Measurements from ENCODE around the gene BARX1. TPM values are rescaled to one million over a fixed set of nuclear protein-coding genes. Genes with fewer than 3 reads are reported as not detected.
"Not testable (repeated sequence)": the region's sequence is repeated elsewhere in the genome, so short reads cannot be mapped to it uniquely, and the experiment has no call there.

Gene BARX1
- total and polyA plus RNA-seq, 4 donors = 0.17 TPM; not detected in 3

DNA sequence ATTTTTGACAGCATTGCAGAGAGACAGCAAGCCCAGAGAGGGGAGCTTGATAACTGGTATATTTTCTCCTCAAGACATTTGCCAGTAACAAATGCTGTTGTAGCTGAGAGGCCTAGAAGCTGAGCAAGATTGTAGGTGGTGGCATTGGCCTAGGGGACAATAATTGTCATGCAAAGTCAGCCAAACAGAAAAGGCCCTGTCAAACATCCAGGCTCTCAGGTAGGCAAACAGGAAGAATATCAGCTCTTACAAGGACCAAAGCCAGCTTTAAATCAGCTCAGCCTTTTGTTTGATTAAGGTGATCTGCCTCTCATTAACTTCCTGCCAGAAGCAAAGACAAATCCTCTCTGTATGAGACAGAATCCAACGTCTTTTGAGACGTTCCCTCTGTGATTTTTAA, 29.7 kb upstream of the BARX1 start:
- Histone ChIP-seq H3K36me3 (ENCODE audit: control insufficient read depth, insufficient read depth, low read length) (no peaks in the 10 kb centered on the region), H3K4me3 (ENCODE audit: low read depth, low read length) (no peak overlapping the region), H3K9me3 (ENCODE audit: control insufficient read depth, insufficient read depth, low read length) (peaks cover 8% of the 10 kb centered on the region), H3K27me3 (ENCODE audit: control insufficient read depth, insufficient read depth, low read length) (no peaks in the 10 kb centered on the region), H3K4me1 (ENCODE audit: control insufficient read depth, insufficient read depth, low read length) (no peaks in the 10 kb centered on the region), H3K27ac (ENCODE audit: low read depth, low read length) (no peak overlapping the region)
- DNase-seq (ENCODE audit: low read depth in 4 of 6, low spot score in 6 of 6) = no peak
- WGBS (ENCODE audit: insufficient coverage) = 0% methylated on average over 1 of the region's 2 CpGs

DNA sequence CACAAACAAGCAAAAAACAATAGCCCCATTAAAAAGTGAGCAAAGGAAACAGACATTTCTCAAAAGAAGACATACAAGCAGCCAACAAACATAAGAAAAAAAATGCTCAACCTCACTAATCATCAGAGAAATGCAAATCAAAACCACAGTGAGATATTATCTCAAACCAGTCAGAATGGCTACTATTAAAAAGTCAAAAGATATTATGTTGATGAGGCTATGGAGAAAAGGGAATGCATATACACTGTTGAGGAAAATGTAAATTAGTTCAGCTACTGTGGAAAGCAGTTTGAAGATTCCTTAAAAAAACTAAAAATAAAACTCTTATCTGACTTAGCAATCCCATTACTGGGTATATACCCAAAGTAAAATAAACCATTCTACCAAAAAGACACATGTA, 28.7 kb upstream of the BARX1 start:
- no peak for DNase-seq (ENCODE audit: low read depth in 4 of 6, low spot score in 6 of 6)
- no peaks in the 10 kb centered on the region for H3K27me3 ChIP-seq (ENCODE audit: control insufficient read depth, insufficient read depth, low read length)
- no peak overlapping the region for H3K27ac ChIP-seq (ENCODE audit: low read depth, low read length)
- H3K9me3 ChIP-seq (ENCODE audit: control insufficient read depth, insufficient read depth, low read length) = peaks cover 8% of the 10 kb centered on the region
- no peak overlapping the region for H3K4me3 ChIP-seq (ENCODE audit: low read depth, low read length)
- no peaks in the 10 kb centered on the region for H3K36me3 ChIP-seq (ENCODE audit: control insufficient read depth, insufficient read depth, low read length)
- H3K4me1 ChIP-seq (ENCODE audit: control insufficient read depth, insufficient read depth, low read length) = no peaks in the 10 kb centered on the region

DNA sequence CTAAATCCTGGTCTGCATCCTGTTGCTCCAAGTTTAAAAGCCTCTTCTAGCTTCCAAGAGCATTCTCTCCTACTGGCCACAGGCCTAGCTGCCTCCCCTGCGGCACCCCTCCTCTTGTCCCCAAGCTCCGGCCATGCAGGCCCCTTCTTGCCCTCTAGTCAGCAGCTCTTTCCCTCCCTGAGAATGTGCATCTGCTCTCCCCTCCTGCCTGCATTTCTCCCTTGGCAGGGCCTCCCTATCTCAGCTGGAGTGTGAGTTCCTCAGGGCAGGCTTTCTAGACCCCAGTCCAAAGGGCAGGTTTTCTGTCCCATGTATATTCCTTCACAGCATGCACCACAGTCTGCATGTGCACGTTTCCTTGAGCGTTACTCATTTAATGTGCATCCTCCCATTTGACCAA, 24.6 kb upstream of the BARX1 start:
- H3K27me3 ChIP-seq (ENCODE audit: control insufficient read depth, insufficient read depth, low read length) = no peaks in the 10 kb centered on the region
- no peak overlapping the region for H3K27ac ChIP-seq (ENCODE audit: low read depth, low read length)
- no peak overlapping the region for H3K4me3 ChIP-seq (ENCODE audit: low read depth, low read length)
- 60% methylated on average over 4 of the region's 4 CpGs for WGBS (ENCODE audit: insufficient coverage)
- no peaks in the 10 kb centered on the region for H3K36me3 ChIP-seq (ENCODE audit: control insufficient read depth, insufficient read depth, low read length)
- H3K4me1 ChIP-seq (ENCODE audit: control insufficient read depth, insufficient read depth, low read length) = no peaks in the 10 kb centered on the region
- DNase-seq (ENCODE audit: low read depth in 4 of 6, low spot score in 6 of 6) = no peak
- no peaks in the 10 kb centered on the region for H3K9me3 ChIP-seq (ENCODE audit: control insufficient read depth, insufficient read depth, low read length)

DNA sequence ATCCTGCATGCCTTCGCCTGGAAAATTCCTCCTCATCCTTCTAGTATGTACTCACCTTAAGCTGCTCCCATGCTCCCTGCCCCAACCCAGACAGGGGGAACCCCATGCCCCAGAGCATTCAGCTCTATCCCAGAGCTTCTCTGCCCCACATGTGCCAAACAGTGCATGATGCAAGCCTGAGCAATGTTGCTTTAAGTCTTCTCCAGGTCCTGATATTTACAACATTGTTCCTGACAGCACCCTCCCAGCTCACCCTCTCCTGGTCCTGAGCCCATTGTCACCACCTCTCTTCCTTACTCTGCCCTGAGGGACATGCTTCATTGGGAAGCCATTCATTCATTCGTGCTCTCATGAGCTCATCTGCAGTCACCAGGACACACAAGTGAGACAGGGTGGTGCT, 23.4 kb upstream of the BARX1 start:
- H3K27me3 ChIP-seq (ENCODE audit: control insufficient read depth, insufficient read depth, low read length) = no peaks in the 10 kb centered on the region
- DNase-seq (ENCODE audit: low read depth in 4 of 6, low spot score in 6 of 6) = no peak
- no peak overlapping the region for H3K27ac ChIP-seq (ENCODE audit: low read depth, low read length)
- H3K36me3 ChIP-seq (ENCODE audit: control insufficient read depth, insufficient read depth, low read length) = no peaks in the 10 kb centered on the region
- H3K4me1 ChIP-seq (ENCODE audit: control insufficient read depth, insufficient read depth, low read length) = no peaks in the 10 kb centered on the region
- WGBS (ENCODE audit: insufficient coverage) = 77% methylated on average over 2 of the region's 2 CpGs
- no peak overlapping the region for H3K4me3 ChIP-seq (ENCODE audit: low read depth, low read length)
- no peaks in the 10 kb centered on the region for H3K9me3 ChIP-seq (ENCODE audit: control insufficient read depth, insufficient read depth, low read length)

DNA sequence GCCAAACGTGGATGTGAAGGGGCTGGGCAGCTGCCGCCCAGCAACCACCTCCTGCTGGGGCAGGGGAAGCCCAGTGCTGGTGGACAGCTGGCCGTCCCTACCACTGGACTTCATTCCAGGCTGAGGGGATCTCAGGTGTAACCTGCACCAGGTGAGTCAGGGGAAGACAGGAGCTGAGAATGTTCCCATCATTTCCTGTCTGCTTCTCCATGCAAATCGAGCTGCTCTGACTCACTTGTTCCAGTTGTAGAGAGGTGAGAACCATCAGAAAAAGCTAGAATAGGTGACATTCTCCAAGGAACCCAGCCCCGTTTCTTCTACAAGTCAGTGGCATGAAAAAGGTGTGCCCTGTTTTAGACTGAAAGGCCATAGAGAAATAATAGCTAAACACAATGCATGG, 21.8 kb upstream of the BARX1 start:
- Histone ChIP-seq H3K36me3 (ENCODE audit: control insufficient read depth, insufficient read depth, low read length) (no peaks in the 10 kb centered on the region), H3K4me3 (ENCODE audit: low read depth, low read length) (no peak overlapping the region), H3K27ac (ENCODE audit: low read depth, low read length) (no peak overlapping the region), H3K9me3 (ENCODE audit: control insufficient read depth, insufficient read depth, low read length) (no peaks in the 10 kb centered on the region), H3K27me3 (ENCODE audit: control insufficient read depth, insufficient read depth, low read length) (no peaks in the 10 kb centered on the region), H3K4me1 (ENCODE audit: control insufficient read depth, insufficient read depth, low read length) (no peaks in the 10 kb centered on the region)
- WGBS (ENCODE audit: insufficient coverage) = 84% methylated on average over 5 of the region's 5 CpGs
- DNase-seq (ENCODE audit: low read depth in 4 of 6, low spot score in 6 of 6) = no peak

DNA sequence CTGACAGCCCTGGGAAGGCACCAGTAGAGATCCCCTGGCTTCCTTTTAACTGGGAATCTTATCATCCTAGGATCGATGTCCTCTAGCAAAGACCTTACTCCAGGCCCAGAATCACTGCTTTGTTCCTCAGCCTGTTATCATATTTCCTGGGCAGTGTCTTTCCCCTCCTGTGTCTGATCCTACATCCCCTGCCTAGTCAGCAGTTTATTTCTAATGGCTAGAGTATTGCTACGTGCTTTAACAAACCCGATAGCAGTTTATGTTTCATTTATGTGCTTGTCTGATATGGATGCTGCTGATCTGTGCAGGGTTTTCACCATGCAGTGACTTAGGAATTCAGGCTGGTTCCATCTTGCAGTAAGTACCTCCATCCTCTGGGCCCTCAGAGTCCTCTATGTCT, 20.9 kb upstream of the BARX1 start:
- Histone ChIP-seq H3K9me3 (ENCODE audit: control insufficient read depth, insufficient read depth, low read length) (no peaks in the 10 kb centered on the region), H3K27me3 (ENCODE audit: control insufficient read depth, insufficient read depth, low read length) (no peaks in the 10 kb centered on the region), H3K4me3 (ENCODE audit: low read depth, low read length) (no peak overlapping the region), H3K36me3 (ENCODE audit: control insufficient read depth, insufficient read depth, low read length) (no peaks in the 10 kb centered on the region), H3K27ac (ENCODE audit: low read depth, low read length) (no peak overlapping the region), H3K4me1 (ENCODE audit: control insufficient read depth, insufficient read depth, low read length) (no peaks in the 10 kb centered on the region)
- WGBS (ENCODE audit: insufficient coverage) = 69% methylated on average over 3 of the region's 3 CpGs
- DNase-seq (ENCODE audit: low read depth in 4 of 6, low spot score in 6 of 6) = no peak

DNA sequence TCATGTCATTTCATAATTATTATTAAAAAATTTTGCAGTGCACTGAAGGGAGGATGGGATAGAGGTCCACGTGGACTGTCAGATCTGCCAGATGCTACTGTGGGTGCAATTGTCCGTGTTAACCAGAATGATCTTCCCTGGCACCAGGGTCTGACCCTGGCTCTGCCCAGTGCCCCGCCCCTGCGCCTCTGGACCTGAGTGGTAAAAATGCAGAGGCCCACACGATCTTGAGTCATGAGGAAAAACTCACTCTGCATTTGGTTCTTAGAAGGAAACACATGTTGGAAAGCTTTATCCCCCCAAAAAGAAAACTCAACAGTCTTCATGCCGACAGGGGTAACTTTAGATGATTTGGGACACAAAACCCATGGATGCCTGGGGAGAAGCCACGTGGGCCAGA, 20.1 kb upstream of the BARX1 start:
- H3K27ac ChIP-seq (ENCODE audit: low read depth, low read length) = no peak overlapping the region
- no peaks in the 10 kb centered on the region for H3K36me3 ChIP-seq (ENCODE audit: control insufficient read depth, insufficient read depth, low read length)
- no peaks in the 10 kb centered on the region for H3K9me3 ChIP-seq (ENCODE audit: control insufficient read depth, insufficient read depth, low read length)
- no peak overlapping the region for H3K4me3 ChIP-seq (ENCODE audit: low read depth, low read length)
- H3K27me3 ChIP-seq (ENCODE audit: control insufficient read depth, insufficient read depth, low read length) = no peaks in the 10 kb centered on the region
- no peaks in the 10 kb centered on the region for H3K4me1 ChIP-seq (ENCODE audit: control insufficient read depth, insufficient read depth, low read length)
- 84% methylated on average over 7 of the region's 7 CpGs for WGBS (ENCODE audit: insufficient coverage)
- DNase-seq (ENCODE audit: low read depth in 4 of 6, low spot score in 6 of 6) = no peak

DNA sequence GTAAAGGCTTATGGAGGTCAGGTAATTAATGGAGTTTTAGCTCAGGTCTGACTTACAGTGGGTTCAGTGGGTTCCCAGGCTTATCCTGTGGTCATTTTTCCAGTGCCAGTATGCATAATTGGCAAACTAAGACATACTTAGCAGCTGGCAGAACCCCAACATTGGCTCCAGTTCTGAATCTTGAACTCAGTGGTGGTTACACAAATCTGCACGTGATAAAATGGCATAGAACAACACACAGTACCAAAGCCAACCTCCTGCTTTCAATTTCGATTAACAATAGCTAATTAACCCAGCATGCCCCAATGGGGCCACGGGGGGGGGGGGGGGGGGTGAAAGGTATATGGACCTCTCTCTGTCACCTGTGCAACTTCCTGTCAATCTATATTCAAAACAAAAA, 19.0 kb upstream of the BARX1 start:
- DNase-seq (ENCODE audit: low read depth in 4 of 6, low spot score in 6 of 6) = no peak
- no peaks in the 10 kb centered on the region for H3K9me3 ChIP-seq (ENCODE audit: control insufficient read depth, insufficient read depth, low read length)
- no CpG with 5 or more reads among the region's 3 CpGs for WGBS (ENCODE audit: insufficient coverage)
- H3K4me1 ChIP-seq (ENCODE audit: control insufficient read depth, insufficient read depth, low read length) = no peaks in the 10 kb centered on the region
- no peaks in the 10 kb centered on the region for H3K36me3 ChIP-seq (ENCODE audit: control insufficient read depth, insufficient read depth, low read length)
- H3K4me3 ChIP-seq (ENCODE audit: low read depth, low read length) = no peak overlapping the region
- no peaks in the 10 kb centered on the region for H3K27me3 ChIP-seq (ENCODE audit: control insufficient read depth, insufficient read depth, low read length)
- H3K27ac ChIP-seq (ENCODE audit: low read depth, low read length) = no peak overlapping the region

DNA sequence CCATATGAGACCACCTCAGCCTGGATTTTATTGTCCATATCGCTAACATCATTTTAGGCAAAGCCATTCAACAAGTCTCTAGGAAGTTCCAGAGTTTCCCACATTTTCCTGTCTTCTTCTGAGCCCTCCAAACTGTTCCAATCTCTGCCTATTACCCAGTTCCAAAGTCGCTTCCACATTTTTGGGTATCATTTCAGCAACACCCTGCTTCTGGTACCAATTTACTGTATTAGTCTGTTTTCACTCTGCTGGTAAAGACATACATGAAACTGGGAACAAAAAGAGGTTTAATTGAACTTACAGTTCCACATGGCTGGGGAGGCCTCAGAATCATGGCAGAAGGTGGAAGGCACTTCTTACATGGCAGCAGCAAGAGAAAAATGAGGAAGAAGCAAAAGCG, 17.5 kb upstream of the BARX1 start:
- H3K9me3 ChIP-seq (ENCODE audit: control insufficient read depth, insufficient read depth, low read length); H3K36me3 ChIP-seq (ENCODE audit: control insufficient read depth, insufficient read depth, low read length); H3K27ac ChIP-seq (ENCODE audit: low read depth, low read length); DNase-seq (ENCODE audit: low read depth in 4 of 6, low spot score in 6 of 6); H3K4me1 ChIP-seq (ENCODE audit: control insufficient read depth, insufficient read depth, low read length); H3K4me3 ChIP-seq (ENCODE audit: low read depth, low read length); H3K27me3 ChIP-seq (ENCODE audit: control insufficient read depth, insufficient read depth, low read length): not testable (repeated sequence)
- WGBS (ENCODE audit: insufficient coverage) = 94% methylated on average over 1 of the region's 3 CpGs

DNA sequence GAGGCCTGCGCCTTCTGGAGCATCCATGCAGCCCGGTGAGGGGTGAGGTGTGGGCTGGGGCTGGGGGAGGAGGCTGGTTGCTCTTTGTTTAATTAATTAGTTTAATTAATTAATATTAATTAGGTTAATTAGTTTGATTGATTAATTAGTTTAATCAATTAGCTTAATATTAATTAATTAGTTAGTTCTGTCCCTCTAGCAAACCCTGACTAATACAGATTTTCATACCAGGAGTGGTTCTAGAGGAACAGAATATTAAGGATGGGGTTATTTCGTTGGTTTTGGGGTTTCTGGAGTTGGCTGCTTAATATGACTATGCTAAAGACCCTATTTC, 14.1 kb upstream of the BARX1 start:
- H3K27ac ChIP-seq (ENCODE audit: low read depth, low read length) = no peak overlapping the region
- peaks cover 4% of the 10 kb centered on the region for H3K27me3 ChIP-seq (ENCODE audit: control insufficient read depth, insufficient read depth, low read length)
- no peak for DNase-seq (ENCODE audit: low read depth in 4 of 6, low spot score in 6 of 6)
- no peaks in the 10 kb centered on the region for H3K9me3 ChIP-seq (ENCODE audit: control insufficient read depth, insufficient read depth, low read length)
- H3K4me3 ChIP-seq (ENCODE audit: low read depth, low read length) = no peak overlapping the region
- no peaks in the 10 kb centered on the region for H3K4me1 ChIP-seq (ENCODE audit: control insufficient read depth, insufficient read depth, low read length)
- WGBS (ENCODE audit: insufficient coverage) = no CpG with 5 or more reads among the region's 3 CpGs
- no peaks in the 10 kb centered on the region for H3K36me3 ChIP-seq (ENCODE audit: control insufficient read depth, insufficient read depth, low read length)

All from spinal cord (tissue), 10 donors.